A549 (cell line): ENCODE data around the gene C1orf185. TPM values are rescaled to one million over a fixed set of nuclear protein-coding genes. Genes with fewer than 3 reads are reported as not detected.

ENCODE experiments used
- ATAC-seq, 2 experiments: fragments of 200-7000 bp in 1 of 2; fragments of >200 bp in 1 of 2; cut with Nextera tagmentation in 1 of 2; cut with Tn5 transposase in 1 of 2; 3 replicates each; pipeline versions ENCODE4 v1.8.0 to v1.9.1; 2018 to 2020; ENCODE audit warnings: mild to moderate bottlenecking in 1 of 2, moderate library complexity in 1 of 2
- CTCF ChIA-PET: fragments of 300-600 bp; sonication (Branson Sonifier 250); formaldehyde crosslinking; extraction: SDS; loops from one replicate; lab custom pipeline; 2021; ENCODE audit warnings: antibody characterized with exemption, inconsistent platforms; lab: Yijun Ruan, JAX
- POLR2A ChIA-PET: fragments of 350-600 bp; formaldehyde crosslinking; extraction: SDS; loops from one replicate; lab custom pipeline; 2021; ENCODE audit warnings: antibody characterized with exemption, inconsistent platforms; lab: Yijun Ruan, JAX
- DNase-seq, 2 experiments: peaks; one replicate each; pipeline versions ENCODE4 v3.0.0 to v3.0.0-alpha.2; 2011 to 2016; ENCODE audit warnings: low read depth in 1 of 2, low spot score in 1 of 2
- FAIRE-seq: peaks from 2 replicates; lab custom pipeline; 2011; peaks lifted over from hg19 to GRCh38; lab: Jason Lieb, UNC
- H3K27ac ChIP-seq, 2 experiments: fragments of >200 bp; sonication (Bioruptor Twin); formaldehyde crosslinking; 3 replicates each; pipeline ENCODE4 v1.5.1; 2016 to 2017
- H3K4me1 ChIP-seq: fragments of >200 bp; sonication (Bioruptor Twin); formaldehyde crosslinking; 3 replicates; pipeline ENCODE4 v1.6.1; 2016
- H3K4me2 ChIP-seq: fragments of >200 bp; sonication (Bioruptor Twin); formaldehyde crosslinking; 3 replicates; pipeline ENCODE4 v1.6.1; 2016
- H3K4me3 ChIP-seq: fragments of >200 bp; sonication (Bioruptor Twin); formaldehyde crosslinking; 3 replicates; pipeline ENCODE4 v1.5.1; 2016
- H3K9me3 ChIP-seq: fragments of >200 bp; sonication (Bioruptor Twin); formaldehyde crosslinking; 3 replicates; pipeline ENCODE4 v1.6.1; 2016
- ATOH8 ChIP-seq: fragments of 250-450 bp; sonication (Bioruptor Pico); IDR thresholded peaks from 2 replicates; pipeline ENCODE4 v1.5.0; 2020; ENCODE audit warnings: low read depth, mild to moderate bottlenecking, moderate library complexity
- CBX2 ChIP-seq: fragments of 200-600 bp; sonication (generic); IDR thresholded peaks from 2 replicates; pipeline ENCODE4 v1.6.1; 2016; ENCODE audit warnings: low read depth, mild to moderate bottlenecking, borderline replicate concordance
- CHD2 ChIP-seq: fragments of 150-350 bp; IDR thresholded peaks from 2 replicates; pipeline ENCODE4 v1.6.1; 2014; ENCODE audit warnings: low read length; ENCODE audit not compliant: partially characterized antibody
- CHD4 ChIP-seq: fragments of 200-600 bp; sonication (generic); IDR thresholded peaks from 2 replicates; pipeline ENCODE4 v1.6.1; 2016; ENCODE audit warnings: antibody characterized with exemption, mild to moderate bottlenecking, borderline replicate concordance
- EHMT2 ChIP-seq: fragments of 200-600 bp; sonication (generic); IDR thresholded peaks from 2 replicates; pipeline ENCODE4 v1.6.1; 2016; ENCODE audit warnings: antibody characterized with exemption, low read depth, mild to moderate bottlenecking, moderate library complexity
- FOSL2 ChIP-seq, 2 experiments: fragments of 450-650 bp in 1 of 2; fragments of >200 bp in 1 of 2; sonication (Bioruptor Twin) in 1 of 2; formaldehyde crosslinking; IDR thresholded peaks; 2 replicates each; pipeline versions ENCODE4 v1.5.0 to v1.6.1; 2016 to 2020; ENCODE audit warnings: mild to moderate bottlenecking in 1 of 2, moderate library complexity in 1 of 2
- FOXS1 ChIP-seq: fragments of 250-450 bp; sonication (Bioruptor Pico); IDR thresholded peaks from 2 replicates; pipeline ENCODE4 v1.5.0; 2020; ENCODE audit warnings: mild to moderate bottlenecking, moderate library complexity
- GATA3 ChIP-seq: IDR thresholded peaks from 2 replicates; pipeline ENCODE4 v1.6.1; 2012; ENCODE audit warnings: borderline replicate concordance
- HEYL ChIP-seq: fragments of 250-450 bp; sonication (Bioruptor Pico); IDR thresholded peaks from 2 replicates; pipeline ENCODE4 v1.8.0; 2021; ENCODE audit warnings: mild to moderate bottlenecking, moderate library complexity
- HMGXB4 ChIP-seq: fragments of 250-450 bp; sonication (Bioruptor Pico); IDR thresholded peaks from 2 replicates; pipeline ENCODE4 v1.5.0; 2021; ENCODE audit warnings: mild to moderate bottlenecking, moderate library complexity, borderline replicate concordance
- HOXA7 ChIP-seq: fragments of 250-450 bp; sonication (Bioruptor Pico); IDR thresholded peaks from 2 replicates; pipeline ENCODE4 v1.5.0; 2020; ENCODE audit warnings: mild to moderate bottlenecking, moderate library complexity
- HOXB13 ChIP-seq: fragments of 250-450 bp; sonication (Bioruptor Pico); IDR thresholded peaks from 2 replicates; pipeline ENCODE4 v1.5.0; 2020; ENCODE audit warnings: low read depth, mild to moderate bottlenecking, moderate library complexity
- HOXB5 ChIP-seq: fragments of 250-450 bp; sonication (Bioruptor Pico); IDR thresholded peaks from 2 replicates; pipeline ENCODE4 v1.5.0; 2020; ENCODE audit warnings: mild to moderate bottlenecking, moderate library complexity
- KDM1A ChIP-seq: fragments of 200-600 bp; sonication (generic); IDR thresholded peaks from 2 replicates; pipeline ENCODE4 v1.6.1; 2016; ENCODE audit warnings: low read depth, mild to moderate bottlenecking
- MAFK ChIP-seq: fragments of 450-650 bp; IDR thresholded peaks from 2 replicates; pipeline ENCODE4 v1.6.1; 2014; ENCODE audit not compliant: partially characterized antibody
- MAX ChIP-seq: IDR thresholded peaks from 2 replicates; pipeline ENCODE4 v1.6.1; 2012
- MAZ ChIP-seq: fragments of 150-350 bp; IDR thresholded peaks from 2 replicates; pipeline ENCODE4 v1.6.1; 2014; ENCODE audit warnings: antibody characterized with exemption, low read depth, low read length, borderline replicate concordance
- NR3C1 ChIP-seq: fragments of >200 bp; sonication (Bioruptor Twin); formaldehyde crosslinking; IDR thresholded peaks from 3 replicates; pipeline ENCODE4 v1.6.1; 2017
- RAD21 ChIP-seq, 2 experiments: fragments of >200 bp in 1 of 2; sonication (Bioruptor Twin) in 1 of 2; formaldehyde crosslinking in 1 of 2; IDR thresholded peaks in 1 of 2; conservative IDR thresholded peaks in 1 of 2; 2 replicates in 1 of 2; 3 replicates in 1 of 2; pipeline ENCODE4 v1.6.1; 2012 to 2018; ENCODE audit warnings: inconsistent platforms in 1 of 2
- RARB ChIP-seq: fragments of 250-450 bp; sonication (Bioruptor Pico); IDR thresholded peaks from 2 replicates; pipeline ENCODE4 v1.8.0; 2021; ENCODE audit warnings: mild to moderate bottlenecking, moderate library complexity
- SMC3 ChIP-seq: fragments of >200 bp; sonication (Bioruptor Twin); formaldehyde crosslinking; IDR thresholded peaks from 3 replicates; pipeline ENCODE4 v1.6.1; 2018; ENCODE audit warnings: inconsistent platforms
- SREBF2 ChIP-seq: fragments of 450-650 bp; IDR thresholded peaks from 2 replicates; pipeline ENCODE4 v1.6.1; 2014; ENCODE audit warnings: mild to moderate bottlenecking, moderate library complexity
- ZNF302 ChIP-seq: fragments of 250-450 bp; sonication (Bioruptor Pico); IDR thresholded peaks from 2 replicates; pipeline ENCODE4 v1.9.0; 2021; ENCODE audit warnings: inconsistent platforms, mild to moderate bottlenecking, moderate library complexity
- ZSCAN20 ChIP-seq: fragments of 250-450 bp; sonication (Bioruptor Pico); IDR thresholded peaks from 2 replicates; pipeline ENCODE4 v1.8.0; 2022; ENCODE audit warnings: mild to moderate bottlenecking, moderate library complexity
- WGBS: methylation state at CpG from one replicate; pipeline ENCODE4 v1.1.6; 2017; ENCODE audit errors: missing lambda C conversion rate; 5-methylcytosine and 5-hydroxymethylcytosine counted together
- polyA plus RNA-seq, 4 experiments: library from polyadenylated mRNA; depleted of rRNA in 3 of 4; stranded (reverse); fragments of >200 nt; fragmentation: RNase III in 1 of 4; extraction: RNeasy Plus Mini Kit Qiagen cat#74134 plus additional on column Dnase treatment in 1 of 4; gene quantifications; 2 replicates in 3 of 4; 3 replicates in 1 of 4; pipeline ENCODE4 v1.2.3, GENCODE V29; 2011 to 2017
- TF ChIP-seq, protein P1 (sequence below): fragments of 200-600 bp; sonication (generic); IDR thresholded peaks from 2 replicates; pipeline ENCODE4 v1.6.1; 2016; ENCODE audit warnings: antibody characterized with exemption, mild to moderate bottlenecking, moderate library complexity
- TF ChIP-seq, protein P2 (sequence below): fragments of >200 bp; sonication (Bioruptor Twin); formaldehyde crosslinking; IDR thresholded peaks from 3 replicates; pipeline ENCODE4 v1.6.1; 2016
- TF ChIP-seq, protein P3 (sequence below): fragments of >200 bp; sonication (Bioruptor Twin); formaldehyde crosslinking; IDR thresholded peaks from 2 replicates; pipeline ENCODE4 v1.6.1; 2016
- TF ChIP-seq, protein P4 (sequence below): fragments of 450-650 bp; IDR thresholded peaks from 2 replicates; pipeline ENCODE4 v1.6.1; 2014; ENCODE audit warnings: antibody characterized with exemption

Gene C1orf185
- polyA plus RNA-seq, 2 of the 4 experiments (the other 2 are of a cell fraction) = not detected

- Histone ChIP-seq H3K27ac (no peak overlapping the region), H3K4me2 (no peak overlapping the region), H3K4me3 (no peak overlapping the region), H3K4me1 (peaks cover 9% of the 10 kb centered on the region; the same call in 1 of the 3 replicates), H3K9me3 (0 out of 3 replicates have a peak, but pooled peaks cover 3% of the 10 kb centered on the region)
- no peak for ATAC-seq
- ChIA-PET CTCF (interaction anchor here (1.4 kb wide), 1 partner anchor 244 kb away, joined by 4 read pairs; no protein-coding TSS in a partner anchor), POLR2A (no interaction called here)
- 68% methylated on average over 3 of the region's 3 CpGs for WGBS
- FAIRE-seq = no peak
- no peak for DNase-seq
- TF ChIP-seq GATA3 (no peak), HOXB5 (CRISPR knock-in tag) (no peak), EHMT2 (no peak), MAZ (no peak), KDM1A (no peak), RAD21 (conservative IDR thresholded peaks at IDR 0.05 in 1 of 2, IDR thresholded peaks at IDR 0.05 in 1 of 2) (no peak), FOXS1 (CRISPR knock-in tag) (no peak), ZSCAN20 (CRISPR knock-in tag) (no peak), CHD4 (no peak), ATOH8 (CRISPR knock-in tag) (no peak)
- TF ChIP-seq, protein P1, sequence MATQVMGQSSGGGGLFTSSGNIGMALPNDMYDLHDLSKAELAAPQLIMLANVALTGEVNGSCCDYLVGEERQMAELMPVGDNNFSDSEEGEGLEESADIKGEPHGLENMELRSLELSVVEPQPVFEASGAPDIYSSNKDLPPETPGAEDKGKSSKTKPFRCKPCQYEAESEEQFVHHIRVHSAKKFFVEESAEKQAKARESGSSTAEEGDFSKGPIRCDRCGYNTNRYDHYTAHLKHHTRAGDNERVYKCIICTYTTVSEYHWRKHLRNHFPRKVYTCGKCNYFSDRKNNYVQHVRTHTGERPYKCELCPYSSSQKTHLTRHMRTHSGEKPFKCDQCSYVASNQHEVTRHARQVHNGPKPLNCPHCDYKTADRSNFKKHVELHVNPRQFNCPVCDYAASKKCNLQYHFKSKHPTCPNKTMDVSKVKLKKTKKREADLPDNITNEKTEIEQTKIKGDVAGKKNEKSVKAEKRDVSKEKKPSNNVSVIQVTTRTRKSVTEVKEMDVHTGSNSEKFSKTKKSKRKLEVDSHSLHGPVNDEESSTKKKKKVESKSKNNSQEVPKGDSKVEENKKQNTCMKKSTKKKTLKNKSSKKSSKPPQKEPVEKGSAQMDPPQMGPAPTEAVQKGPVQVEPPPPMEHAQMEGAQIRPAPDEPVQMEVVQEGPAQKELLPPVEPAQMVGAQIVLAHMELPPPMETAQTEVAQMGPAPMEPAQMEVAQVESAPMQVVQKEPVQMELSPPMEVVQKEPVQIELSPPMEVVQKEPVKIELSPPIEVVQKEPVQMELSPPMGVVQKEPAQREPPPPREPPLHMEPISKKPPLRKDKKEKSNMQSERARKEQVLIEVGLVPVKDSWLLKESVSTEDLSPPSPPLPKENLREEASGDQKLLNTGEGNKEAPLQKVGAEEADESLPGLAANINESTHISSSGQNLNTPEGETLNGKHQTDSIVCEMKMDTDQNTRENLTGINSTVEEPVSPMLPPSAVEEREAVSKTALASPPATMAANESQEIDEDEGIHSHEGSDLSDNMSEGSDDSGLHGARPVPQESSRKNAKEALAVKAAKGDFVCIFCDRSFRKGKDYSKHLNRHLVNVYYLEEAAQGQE = no peak
- TF ChIP-seq, protein P2, sequence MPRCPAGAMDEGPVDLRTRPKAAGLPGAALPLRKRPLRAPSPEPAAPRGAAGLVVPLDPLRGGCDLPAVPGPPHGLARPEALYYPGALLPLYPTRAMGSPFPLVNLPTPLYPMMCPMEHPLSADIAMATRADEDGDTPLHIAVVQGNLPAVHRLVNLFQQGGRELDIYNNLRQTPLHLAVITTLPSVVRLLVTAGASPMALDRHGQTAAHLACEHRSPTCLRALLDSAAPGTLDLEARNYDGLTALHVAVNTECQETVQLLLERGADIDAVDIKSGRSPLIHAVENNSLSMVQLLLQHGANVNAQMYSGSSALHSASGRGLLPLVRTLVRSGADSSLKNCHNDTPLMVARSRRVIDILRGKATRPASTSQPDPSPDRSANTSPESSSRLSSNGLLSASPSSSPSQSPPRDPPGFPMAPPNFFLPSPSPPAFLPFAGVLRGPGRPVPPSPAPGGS = no peak
Observed at GRCh38 chr1:51172811-51173210, 70.8 kb downstream of the C1orf185 start.

- FAIRE-seq = no peak
- CTCF ChIA-PET = interaction anchor here (2.3 kb wide), 1 partner anchor 14 kb away, joined by 11 read pairs; no protein-coding TSS in a partner anchor
Observed at GRCh38 chr1:51175278-51175677, 73.2 kb downstream of the C1orf185 start.

More at GRCh38 chr1:51175278-51175677, 73.2 kb downstream of the C1orf185 start:
- no peak for DNase-seq
- Histone ChIP-seq H3K4me2 (no peak overlapping the region), H3K9me3 (0 out of 3 replicates have a peak, but pooled peaks cover 3% of the 10 kb centered on the region), H3K27ac (no peak overlapping the region), H3K4me1 (peaks cover 5% of the 10 kb centered on the region; the same call in 1 of the 3 replicates), H3K4me3 (no peak overlapping the region)
- POLR2A ChIA-PET = no interaction called here
- 89% methylated on average over 2 of the region's 2 CpGs for WGBS
- TF ChIP-seq, protein P3, sequence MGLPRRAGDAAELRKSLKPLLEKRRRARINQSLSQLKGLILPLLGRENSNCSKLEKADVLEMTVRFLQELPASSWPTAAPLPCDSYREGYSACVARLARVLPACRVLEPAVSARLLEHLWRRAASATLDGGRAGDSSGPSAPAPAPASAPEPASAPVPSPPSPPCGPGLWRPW = no peak
- TF ChIP-seq CBX2 = no peak
- no peak for TF ChIP-seq ZNF302 (CRISPR knock-in tag)
- no peak for TF ChIP-seq MAX
- no peak for TF ChIP-seq CHD2
- no peak for TF ChIP-seq HEYL (CRISPR knock-in tag)
- no peak for TF ChIP-seq GATA3
- TF ChIP-seq SMC3 = no peak
- TF ChIP-seq HOXB5 (CRISPR knock-in tag) = no peak
- no peak for TF ChIP-seq RARB (CRISPR knock-in tag)
- TF ChIP-seq CHD4 = no peak
- TF ChIP-seq FOSL2 (IDR thresholded peaks at IDR 0.05) = no peak
- no peak for TF ChIP-seq FOSL2 (CRISPR knock-in tag; IDR thresholded peaks at IDR 0.05)
- TF ChIP-seq HMGXB4 (CRISPR knock-in tag) = no peak
- no peak for TF ChIP-seq MAFK
- TF ChIP-seq, protein P4, sequence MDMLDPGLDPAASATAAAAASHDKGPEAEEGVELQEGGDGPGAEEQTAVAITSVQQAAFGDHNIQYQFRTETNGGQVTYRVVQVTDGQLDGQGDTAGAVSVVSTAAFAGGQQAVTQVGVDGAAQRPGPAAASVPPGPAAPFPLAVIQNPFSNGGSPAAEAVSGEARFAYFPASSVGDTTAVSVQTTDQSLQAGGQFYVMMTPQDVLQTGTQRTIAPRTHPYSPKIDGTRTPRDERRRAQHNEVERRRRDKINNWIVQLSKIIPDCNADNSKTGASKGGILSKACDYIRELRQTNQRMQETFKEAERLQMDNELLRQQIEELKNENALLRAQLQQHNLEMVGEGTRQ = no peak
- TF ChIP-seq HOXB13 = no peak
- no peak for TF ChIP-seq NR3C1
- no peak for TF ChIP-seq SREBF2
- no peak for TF ChIP-seq HOXA7 (CRISPR knock-in tag)
- ATAC-seq = no peak
